ENCODE results near the gene METRNL.

Gene METRNL

DNA sequence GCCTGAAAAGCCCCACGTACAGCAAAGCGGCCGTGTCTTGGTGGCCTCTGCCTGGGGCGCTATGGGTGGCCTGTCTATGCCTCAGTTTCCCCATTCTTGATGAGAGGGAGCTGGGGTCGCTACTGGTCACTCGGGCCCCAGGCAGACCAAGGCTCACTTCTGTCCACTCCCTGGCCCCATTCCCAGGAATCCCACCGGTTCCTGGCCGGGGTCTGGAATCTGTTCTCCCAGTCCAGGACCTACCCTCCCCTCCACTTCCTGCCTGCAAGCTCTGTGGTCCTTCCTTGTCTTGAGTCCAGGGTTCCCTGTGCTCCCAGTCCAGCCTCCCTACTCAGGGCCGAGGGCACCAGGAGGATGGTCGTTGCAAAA is 24.5 kb downstream of the METRNL start:
- DNase-seq (ENCODE audit: low spot score) = no peak
- TF ChIP-seq, protein P1, sequence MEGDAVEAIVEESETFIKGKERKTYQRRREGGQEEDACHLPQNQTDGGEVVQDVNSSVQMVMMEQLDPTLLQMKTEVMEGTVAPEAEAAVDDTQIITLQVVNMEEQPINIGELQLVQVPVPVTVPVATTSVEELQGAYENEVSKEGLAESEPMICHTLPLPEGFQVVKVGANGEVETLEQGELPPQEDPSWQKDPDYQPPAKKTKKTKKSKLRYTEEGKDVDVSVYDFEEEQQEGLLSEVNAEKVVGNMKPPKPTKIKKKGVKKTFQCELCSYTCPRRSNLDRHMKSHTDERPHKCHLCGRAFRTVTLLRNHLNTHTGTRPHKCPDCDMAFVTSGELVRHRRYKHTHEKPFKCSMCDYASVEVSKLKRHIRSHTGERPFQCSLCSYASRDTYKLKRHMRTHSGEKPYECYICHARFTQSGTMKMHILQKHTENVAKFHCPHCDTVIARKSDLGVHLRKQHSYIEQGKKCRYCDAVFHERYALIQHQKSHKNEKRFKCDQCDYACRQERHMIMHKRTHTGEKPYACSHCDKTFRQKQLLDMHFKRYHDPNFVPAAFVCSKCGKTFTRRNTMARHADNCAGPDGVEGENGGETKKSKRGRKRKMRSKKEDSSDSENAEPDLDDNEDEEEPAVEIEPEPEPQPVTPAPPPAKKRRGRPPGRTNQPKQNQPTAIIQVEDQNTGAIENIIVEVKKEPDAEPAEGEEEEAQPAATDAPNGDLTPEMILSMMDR (IDR thresholded peaks at IDR 0.05; ENCODE audit: extremely low read depth, missing control alignments) = no peak

DNA sequence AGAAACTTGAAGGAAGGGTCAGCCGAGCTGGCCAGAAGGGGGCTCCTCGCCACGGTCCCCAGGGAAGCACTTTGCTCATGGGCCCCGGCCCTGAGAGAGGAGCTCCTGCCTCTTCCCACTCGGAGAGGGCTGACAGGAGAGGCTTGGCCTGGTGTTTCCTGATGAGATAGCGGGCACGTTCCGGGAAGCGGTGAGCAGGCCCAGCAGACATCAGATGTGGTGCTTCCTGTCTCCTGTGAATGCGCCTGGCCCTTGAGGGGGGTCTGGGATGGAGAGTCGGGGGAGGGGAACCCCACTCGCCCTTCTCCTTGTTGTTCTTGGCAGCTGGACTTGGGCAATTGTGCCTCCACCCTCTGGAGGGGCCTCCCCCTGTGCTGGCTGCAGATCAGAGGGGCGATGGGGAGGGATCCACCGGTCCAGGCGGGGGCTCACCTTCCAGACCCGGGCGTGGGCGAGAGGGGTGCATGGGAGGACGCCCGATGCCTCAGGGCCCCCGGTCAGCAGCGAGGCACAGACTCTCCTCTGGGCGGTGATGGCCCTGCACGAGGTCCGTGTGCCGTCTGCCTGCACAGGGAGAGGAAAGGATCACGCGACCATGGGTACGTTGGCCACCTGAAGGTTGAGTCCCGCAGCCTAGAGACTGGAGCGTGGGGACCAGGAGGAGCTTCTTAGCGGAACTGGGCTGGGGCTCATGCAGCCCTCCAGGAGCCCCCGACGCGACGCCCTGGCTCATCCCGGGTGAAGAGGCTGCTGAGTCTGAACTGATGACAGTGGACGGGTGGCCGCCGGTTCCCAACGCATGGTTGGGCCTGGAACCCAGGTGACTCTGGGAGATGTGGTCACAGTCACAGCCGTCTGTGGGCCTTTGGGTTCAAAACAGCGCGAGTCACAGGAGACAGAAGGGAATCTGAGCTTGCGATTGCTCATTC is 25.4 kb downstream of the METRNL start:
- DNase-seq (ENCODE audit: low spot score) = no peak
- TF ChIP-seq, protein P1 (IDR thresholded peaks at IDR 0.05; ENCODE audit: extremely low read depth, missing control alignments) = no peak

DNA sequence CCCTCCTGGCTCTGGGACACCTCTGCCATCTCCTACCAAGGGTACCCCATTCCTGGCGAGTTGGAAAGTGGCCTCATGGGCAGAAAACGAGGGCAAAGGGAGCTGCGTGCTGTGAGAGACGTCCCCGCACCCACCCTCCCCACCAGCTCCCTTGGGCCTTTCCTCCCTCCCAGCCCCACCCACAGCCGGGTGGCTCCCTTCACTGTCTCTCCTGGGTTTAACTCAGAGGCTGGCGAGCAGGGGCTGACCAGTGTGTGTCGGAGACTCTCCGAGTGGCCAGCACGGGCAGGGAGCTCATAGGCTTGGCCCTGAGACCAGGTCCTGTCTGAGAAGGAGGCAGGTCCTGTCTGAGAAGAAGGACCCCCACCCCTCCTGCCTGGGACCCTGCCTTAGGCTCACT is 26.1 kb downstream of the METRNL start:
- TF ChIP-seq, protein P1 (IDR thresholded peaks at IDR 0.05; ENCODE audit: extremely low read depth, missing control alignments) = no peak
- DNase-seq (ENCODE audit: low spot score) = no peak

DNA sequence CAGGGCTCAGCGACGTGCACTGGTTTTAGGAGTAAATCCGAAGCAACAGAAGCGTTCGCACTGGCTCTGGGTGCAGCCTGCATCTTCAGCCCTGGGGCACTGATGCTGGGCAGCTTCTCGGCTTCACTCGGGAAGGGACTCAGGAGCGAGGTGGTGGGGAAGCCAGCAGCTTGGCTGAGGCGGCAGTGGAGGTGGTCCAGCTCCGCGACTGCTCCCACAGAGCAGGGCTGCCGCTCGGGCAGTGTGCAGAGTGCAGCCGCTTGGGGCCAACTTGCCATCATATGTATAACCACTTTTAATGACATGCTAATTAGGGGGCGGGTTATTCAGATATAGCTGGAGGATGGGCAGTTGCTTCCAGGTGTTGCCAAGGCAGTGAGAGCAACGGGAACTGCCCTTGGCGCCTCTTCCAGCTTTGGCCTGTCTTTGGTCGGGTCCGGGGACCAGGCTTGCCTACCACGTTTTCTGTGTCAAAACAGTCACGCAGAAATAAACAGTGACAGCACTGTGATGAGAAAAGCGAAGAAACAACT is 26.7 kb downstream of the METRNL start:
- TF ChIP-seq, protein P1 (IDR thresholded peaks at IDR 0.05; ENCODE audit: extremely low read depth, missing control alignments) = no peak
- DNase-seq (ENCODE audit: low spot score) = no peak

DNA sequence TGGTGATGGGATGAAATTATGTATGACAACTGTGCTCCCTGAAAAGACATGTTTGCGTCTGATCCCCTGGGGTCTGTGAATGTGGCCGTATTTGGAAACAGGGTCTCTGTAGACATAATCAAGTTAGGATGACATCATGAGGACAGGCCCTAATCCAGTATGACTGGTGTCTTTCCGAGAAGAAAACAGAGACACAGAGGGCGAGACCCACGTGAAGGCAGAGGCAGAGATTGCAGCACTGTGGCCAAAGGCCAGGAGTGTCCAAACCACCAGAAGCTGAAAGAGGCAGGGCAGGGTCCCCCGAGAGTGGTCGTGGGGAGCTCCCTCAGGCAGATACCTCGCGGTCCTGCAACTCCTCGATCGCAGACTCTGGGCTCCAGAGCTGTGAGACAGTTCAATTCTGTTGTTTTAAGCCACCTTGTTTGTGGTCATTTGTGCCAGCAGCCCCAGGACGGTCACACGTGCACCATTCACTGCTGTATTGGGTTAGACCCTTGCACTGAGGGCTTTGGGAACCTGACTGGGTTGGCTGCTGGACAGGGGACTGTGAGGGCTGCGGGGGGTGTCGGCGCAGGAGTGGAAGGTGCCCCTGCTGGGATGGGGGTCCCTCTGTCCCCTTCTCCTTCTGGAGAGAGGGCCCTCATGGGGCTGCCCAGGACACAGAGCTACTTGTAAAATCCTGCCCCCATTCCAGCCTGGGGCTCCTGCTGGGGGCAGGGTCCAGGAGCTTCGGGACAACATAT is 27.7 kb downstream of the METRNL start:
- DNase-seq (ENCODE audit: low spot score) = no peak
- TF ChIP-seq, protein P1 (IDR thresholded peaks at IDR 0.05; ENCODE audit: extremely low read depth, missing control alignments) = no peak

DNA sequence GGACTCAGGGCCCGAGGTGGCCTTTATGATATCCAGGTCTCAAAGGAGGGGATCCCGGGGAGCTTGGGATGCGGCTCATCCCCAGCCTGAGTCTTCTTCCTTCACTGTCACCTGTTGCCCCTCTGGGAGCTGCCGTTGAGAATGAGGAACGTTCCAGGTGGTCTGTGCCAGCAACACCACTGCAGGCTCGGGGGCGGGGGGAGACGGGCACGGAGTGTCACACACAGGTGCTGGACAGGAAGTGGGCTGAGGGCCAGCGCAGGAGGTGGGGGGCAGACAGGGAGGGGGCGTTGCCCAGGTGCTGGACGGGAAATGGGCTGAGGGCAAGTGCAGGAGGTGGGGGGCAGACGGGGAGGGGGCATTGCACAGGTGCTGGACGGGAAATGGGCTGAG is 28.2 kb downstream of the METRNL start:
- TF ChIP-seq, protein P1 (IDR thresholded peaks at IDR 0.05; ENCODE audit: extremely low read depth, missing control alignments) = no peak

DNA sequence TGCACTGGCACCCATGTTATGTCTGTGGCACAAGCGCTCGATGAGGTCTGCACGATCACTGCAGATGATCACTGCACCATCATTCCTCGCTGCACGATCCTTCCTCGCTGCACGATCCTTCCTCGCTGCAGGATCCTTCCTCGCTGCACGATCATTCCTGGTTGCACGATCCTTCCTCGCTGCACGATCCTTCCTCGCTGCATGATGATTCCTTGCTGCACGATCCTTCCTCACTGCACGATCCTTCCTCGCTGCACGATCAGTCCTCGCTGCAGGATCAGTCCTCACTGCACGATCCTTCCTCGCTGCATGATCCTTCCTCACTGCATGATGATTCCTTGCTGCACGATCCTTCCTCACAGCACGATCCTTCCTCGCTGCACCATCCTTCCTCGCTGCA is 29.3 kb downstream of the METRNL start:
- no peak for DNase-seq (ENCODE audit: low spot score)
- TF ChIP-seq, protein P1 (IDR thresholded peaks at IDR 0.05; ENCODE audit: extremely low read depth, missing control alignments) = no peak

More for the DNA sequence above, 28.2 kb downstream of the METRNL start:
- no peak for DNase-seq (ENCODE audit: low spot score)
